IMR-90 (cell line): Measurements from ENCODE around the gene MALAT1. TPM values are rescaled to one million over a fixed set of nuclear protein-coding genes. Genes with fewer than 3 reads are reported as not detected.

Experiments
- ATAC-seq: fragments of 200-7000 bp; cut with Tn5 transposase; 2 replicates; pipeline ENCODE4 v1.9.1; 2020; ENCODE audit warnings: low read depth, mild to moderate bottlenecking, moderate library complexity
- BruUV-seq: library from RNA; stranded (reverse); fragments of 400-500 nt; replicated peaks from 2 replicates; lab custom pipeline; 2021; lab: Mats Ljungman, UMichigan
- CTCF ChIA-PET: fragments of 300-600 bp; formaldehyde crosslinking; extraction: SDS; loops from one replicate; lab custom pipeline; 2021; ENCODE audit warnings: antibody characterized with exemption; lab: Yijun Ruan, JAX
- POLR2A ChIA-PET: fragments of 300-600 bp; sonication (Branson Sonifier 250); formaldehyde crosslinking; loops from one replicate; lab custom pipeline; 2022; ENCODE audit warnings: antibody characterized with exemption; ENCODE audit not compliant: unreplicated experiment; lab: Charles Lee
- DNase-seq: peaks from one replicate; pipeline ENCODE4 v3.0.0; 2013
- H2AFZ ChIP-seq: replicated peaks from 2 replicates; pipeline ENCODE3; 2013; ENCODE audit warnings: low read length, mild to moderate bottlenecking; ENCODE audit not compliant: poor library complexity
- H2AK5ac ChIP-seq: 2 replicates; pipeline ENCODE4 v1.6.1; 2013; ENCODE audit warnings: low read depth, low read length, inconsistent platforms
- H2AK9ac ChIP-seq: replicated peaks from 2 replicates; pipeline ENCODE3; 2013; ENCODE audit warnings: mild to moderate bottlenecking, low read depth, low read length, moderate library complexity; ENCODE audit not compliant: poor library complexity
- H2BK120ac ChIP-seq: 2 replicates; pipeline ENCODE4 v1.6.1; 2013; ENCODE audit warnings: low read depth, low read length, inconsistent platforms
- H2BK15ac ChIP-seq: 3 replicates; pipeline ENCODE4 v1.6.1; 2013; ENCODE audit warnings: low read depth, low read length, inconsistent platforms
- H2BK20ac ChIP-seq: 2 replicates; pipeline ENCODE4 v1.6.1; 2013; ENCODE audit warnings: low read depth, mild to moderate bottlenecking, inconsistent platforms, low read length, moderate library complexity
- H2BK5ac ChIP-seq: 2 replicates; pipeline ENCODE4 v1.6.1; 2013; ENCODE audit warnings: mild to moderate bottlenecking, low read depth, low read length, inconsistent platforms; ENCODE audit not compliant: poor library complexity, severe bottlenecking
- H3K14ac ChIP-seq: replicated peaks from 2 replicates; pipeline ENCODE4 v1.6.1; 2013; ENCODE audit warnings: low read depth, low read length, inconsistent platforms
- H3K18ac ChIP-seq: 2 replicates; pipeline ENCODE4 v1.6.1; 2013; ENCODE audit warnings: low read depth, low read length, control low read depth
- H3K23ac ChIP-seq: 2 replicates; pipeline ENCODE4 v1.6.1; 2013; ENCODE audit warnings: low read depth, low read length, inconsistent platforms
- H3K27ac ChIP-seq: 2 replicates; pipeline ENCODE4 v1.5.1; 2013; ENCODE audit warnings: mild to moderate bottlenecking, control low read depth, low read length; ENCODE audit not compliant: insufficient read depth
- H3K27me3 ChIP-seq: 2 replicates; pipeline ENCODE4 v1.6.1; 2013; ENCODE audit warnings: low read length; ENCODE audit not compliant: control insufficient read depth, insufficient read depth
- H3K36me3 ChIP-seq: 2 replicates; pipeline ENCODE4 v1.6.1; 2013; ENCODE audit warnings: low read length, mixed read lengths; ENCODE audit not compliant: control insufficient read depth, insufficient read depth
- H3K4ac ChIP-seq: 2 replicates; pipeline ENCODE4 v1.6.1; 2013; ENCODE audit warnings: low read depth, low read length, inconsistent platforms
- H3K4me1 ChIP-seq: 2 replicates; pipeline ENCODE4 v1.6.1; 2013; ENCODE audit warnings: low read length, mixed read lengths; ENCODE audit not compliant: control insufficient read depth, insufficient read depth
- H3K4me2 ChIP-seq: 2 replicates; pipeline ENCODE4 v1.6.1; 2013; ENCODE audit warnings: low read depth, mild to moderate bottlenecking, control low read depth, low read length, moderate library complexity
- H3K4me3 ChIP-seq: 2 replicates; pipeline ENCODE4 v1.5.1; 2013; ENCODE audit warnings: low read depth, mild to moderate bottlenecking, control low read depth, low read length, moderate library complexity; ENCODE audit not compliant: insufficient read depth
- H3K56ac ChIP-seq: 2 replicates; pipeline ENCODE4 v1.6.1; 2013; ENCODE audit warnings: low read length, inconsistent platforms; ENCODE audit not compliant: insufficient read depth; ENCODE audit errors: extremely low read depth
- H3K79me1 ChIP-seq, 2 experiments: 2 replicates each; pipeline ENCODE4 v1.6.1; 2013; ENCODE audit warnings: low read length in 2 of 2, inconsistent platforms in 1 of 2, low read depth in 1 of 2
- H3K9ac ChIP-seq: 2 replicates; pipeline ENCODE4 v1.6.1; 2013; ENCODE audit warnings: low read depth, low read length, control low read depth
- H3K9me1 ChIP-seq: 2 replicates; pipeline ENCODE4 v1.6.1; 2013; ENCODE audit warnings: low read length, inconsistent platforms; ENCODE audit not compliant: insufficient read depth
- H3K9me3 ChIP-seq: 2 replicates; pipeline ENCODE4 v1.6.1; 2013; ENCODE audit warnings: low read length; ENCODE audit not compliant: control insufficient read depth, insufficient read depth
- H4K20me1 ChIP-seq: 2 replicates; pipeline ENCODE4 v1.6.1; 2013; ENCODE audit warnings: low read length, inconsistent platforms; ENCODE audit not compliant: insufficient read depth
- H4K5ac ChIP-seq: 2 replicates; pipeline ENCODE4 v1.6.1; 2013; ENCODE audit warnings: mild to moderate bottlenecking, low read depth, low read length, control low read depth
- H4K8ac ChIP-seq, 2 experiments: 2 replicates each; pipeline ENCODE4 v1.6.1; 2013; ENCODE audit warnings: low read depth in 2 of 2, low read length in 2 of 2, control low read depth in 1 of 2, inconsistent platforms in 1 of 2
- H4K91ac ChIP-seq: 2 replicates; pipeline ENCODE4 v1.6.1; 2013; ENCODE audit warnings: low read depth, low read length, inconsistent platforms; ENCODE audit not compliant: insufficient read depth
- MAFK ChIP-seq: IDR thresholded peaks from 2 replicates; pipeline ENCODE4 v1.6.1; 2012; ENCODE audit warnings: low read depth, low read length, improper control_type of control experiment
- RAD21 ChIP-seq: IDR thresholded peaks from 2 replicates; pipeline ENCODE4 v1.6.1; 2012; ENCODE audit warnings: low read length, improper control_type of control experiment
- WGBS, 2 experiments: methylation state at CpG; one replicate each; pipeline versions ENCODE4 v1.1.5 to v1.1.7; 2013; ENCODE audit warnings: missing lambda C conversion rate in 2 of 2; ENCODE audit not compliant: insufficient read length in 1 of 2; ENCODE audit errors: extremely low coverage in 2 of 2; 5-methylcytosine and 5-hydroxymethylcytosine counted together
- dilution Hi-C: fragments of 300-500 bp; cut with HindIII; formaldehyde crosslinking; loops from one replicate; pipeline ENCODE4 v1.14.3; 2018; ENCODE audit warnings: low sequenced_read_pairs; ENCODE audit not compliant: unreplicated experiment
- in situ Hi-C: fragments of 300-500 bp; cut with MboI; formaldehyde crosslinking; loops from 3 replicates; pipeline ENCODE4 v1.14.3; 2019; ENCODE audit warnings: low sequenced_read_pairs, inconsistent platforms, mixed read lengths
- intact Hi-C: fragments of 100-400 bp; cut with micrococcal nuclease; formaldehyde crosslinking; loops from 2 replicates; pipeline ENCODE4 v1.10.0; 2022
- polyA plus RNA-seq, 3 experiments: library from polyadenylated mRNA; depleted of rRNA; stranded (reverse); fragments of >200 nt; gene quantifications; 2 replicates each; pipeline ENCODE4 v1.2.3, GENCODE V29; 2012; ENCODE audit warnings: low replicate concordance in 1 of 3
- total RNA-seq: library from RNA; depleted of rRNA; stranded (reverse); fragments of >200 nt; gene quantifications from 2 replicates; pipeline ENCODE4 v1.2.3, GENCODE V29; 2012
- TF ChIP-seq, protein P1 (sequence below): conservative IDR thresholded peaks from 2 replicates; pipeline ENCODE4 v1.5.1; 2012; ENCODE audit warnings: mild to moderate bottlenecking, low read depth, low read length, improper control_type of control experiment

MALAT1 gene
- total and polyA plus RNA-seq, 2 of the 4 experiments (the other 2 are of a cell fraction) = 636 to 3,569 TPM

DNA sequence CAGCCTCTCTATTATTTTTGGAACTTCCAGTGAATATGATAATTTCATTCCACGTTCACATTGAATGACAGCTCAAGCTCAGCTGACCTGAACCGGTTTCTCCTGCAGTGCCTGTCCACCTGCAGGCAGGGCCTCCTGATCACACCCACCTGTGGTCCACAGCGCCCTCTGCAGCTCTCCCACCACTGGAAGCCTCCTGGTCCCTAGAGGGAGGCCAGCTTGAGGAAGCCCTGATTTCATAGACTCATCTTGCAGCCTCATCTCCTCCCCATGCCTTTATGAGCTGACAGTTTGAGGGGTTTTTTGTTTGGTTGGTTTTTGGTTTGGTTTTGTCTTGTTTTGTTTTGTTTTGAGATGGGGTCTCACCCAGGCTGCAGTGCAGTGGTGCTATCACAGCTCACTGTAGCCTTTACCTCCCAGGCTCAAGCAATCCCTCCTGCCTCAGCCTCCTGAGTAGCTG, 29.9 kb upstream of the MALAT1 start:
- no peak overlapping the region for H3K4me3 ChIP-seq
- H2BK15ac ChIP-seq = no peak overlapping the region; the same call in 2 of the 3 replicates
- peaks cover 8% of the 10 kb centered on the region for H3K4me1 ChIP-seq
- peak overlapping the region; percentile 70 for H2AFZ ChIP-seq
- peak overlapping the region; percentile 18; the same call in 1 of the 2 replicates for H4K91ac ChIP-seq
- BruUV-seq = no TSS peak
- H4K8ac ChIP-seq = no peak overlapping the region
- H4K5ac ChIP-seq = no peak overlapping the region
- in situ Hi-C loops = no loop called here
- H3K9me3 ChIP-seq = no peaks in the 10 kb centered on the region
- H3K9me1 ChIP-seq = peaks cover 17% of the 10 kb centered on the region
- dilution Hi-C loops = no loop called here
- no peak overlapping the region; the same call in 1 of the 2 replicates for H2BK120ac ChIP-seq
- intact Hi-C loops = no loop called here
- H3K23ac ChIP-seq = no peak overlapping the region
- H3K4ac ChIP-seq = peak overlapping the region; percentile 26
- POLR2A ChIA-PET = no interaction called here
- no peak overlapping the region for H3K18ac ChIP-seq
- H2AK9ac ChIP-seq = peak overlapping the region; percentile 85
- no peak overlapping the region for H3K9ac ChIP-seq
- H3K27me3 ChIP-seq = no peaks in the 10 kb centered on the region
- H3K27ac ChIP-seq = no peak overlapping the region
- no peak overlapping the region for H2BK5ac ChIP-seq
- TF ChIP-seq RAD21 (peak; percentile 32; the same call in 1 of the 2 replicates), MAFK (no peak)
- TF ChIP-seq, protein P1, sequence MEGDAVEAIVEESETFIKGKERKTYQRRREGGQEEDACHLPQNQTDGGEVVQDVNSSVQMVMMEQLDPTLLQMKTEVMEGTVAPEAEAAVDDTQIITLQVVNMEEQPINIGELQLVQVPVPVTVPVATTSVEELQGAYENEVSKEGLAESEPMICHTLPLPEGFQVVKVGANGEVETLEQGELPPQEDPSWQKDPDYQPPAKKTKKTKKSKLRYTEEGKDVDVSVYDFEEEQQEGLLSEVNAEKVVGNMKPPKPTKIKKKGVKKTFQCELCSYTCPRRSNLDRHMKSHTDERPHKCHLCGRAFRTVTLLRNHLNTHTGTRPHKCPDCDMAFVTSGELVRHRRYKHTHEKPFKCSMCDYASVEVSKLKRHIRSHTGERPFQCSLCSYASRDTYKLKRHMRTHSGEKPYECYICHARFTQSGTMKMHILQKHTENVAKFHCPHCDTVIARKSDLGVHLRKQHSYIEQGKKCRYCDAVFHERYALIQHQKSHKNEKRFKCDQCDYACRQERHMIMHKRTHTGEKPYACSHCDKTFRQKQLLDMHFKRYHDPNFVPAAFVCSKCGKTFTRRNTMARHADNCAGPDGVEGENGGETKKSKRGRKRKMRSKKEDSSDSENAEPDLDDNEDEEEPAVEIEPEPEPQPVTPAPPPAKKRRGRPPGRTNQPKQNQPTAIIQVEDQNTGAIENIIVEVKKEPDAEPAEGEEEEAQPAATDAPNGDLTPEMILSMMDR = peak; percentile 42
- no peaks in the 10 kb centered on the region for H3K36me3 ChIP-seq
- no peak overlapping the region for H2BK20ac ChIP-seq
- H3K4me2 ChIP-seq = no peak overlapping the region
- no peak overlapping the region for H3K56ac ChIP-seq
- DNase-seq = no peak
- CTCF ChIA-PET = no interaction called here
- H3K79me1 ChIP-seq = peaks cover 0 to 45% of the 10 kb centered on the region in 2 experiments; a peak in 2 of 4 replicates
- 0 out of 2 replicates have a peak overlapping the region, but pooled peaks have one; percentile 13 for H2AK5ac ChIP-seq
- 14% methylated on average over 1 of the region's 3 CpGs; no CpG with 5 or more reads in 1 of the 2 experiments for WGBS, 2 experiments
- H4K20me1 ChIP-seq = no peaks in the 10 kb centered on the region; the same call in 1 of the 2 replicates
- no peak for ATAC-seq
- peak overlapping the region; percentile 6; the same call in 1 of the 2 replicates for H3K14ac ChIP-seq
